CD4-positive, alpha-beta T cell (primary cell): ENCODE results near the gene BTLA. TPM values are rescaled to one million over a fixed set of nuclear protein-coding genes. Genes with fewer than 3 reads are reported as not detected.

Experiments
- ATAC-seq: fragments of 200-7000 bp; cut with Tn5 transposase; one replicate; pipeline ENCODE4 v1.10.0; 2022; ENCODE audit warnings: mild to moderate bottlenecking; ENCODE audit not compliant: poor library complexity
- CTCF ChIA-PET: fragments of 350-600 bp; sonication (Branson Sonifier 250); formaldehyde crosslinking; loops from one replicate; lab custom pipeline; 2021; ENCODE audit warnings: antibody characterized with exemption, inconsistent platforms; lab: Charles Lee
- POLR2A ChIA-PET: fragments of 350-600 bp; sonication (Branson Sonifier 250); formaldehyde crosslinking; loops from one replicate; lab custom pipeline; 2021; ENCODE audit warnings: antibody characterized with exemption, inconsistent platforms; lab: Charles Lee
- DNase-seq, 14 experiments: peaks; one replicate each; pipeline ENCODE4 v3.0.0-alpha.2; 2013 to 2020; ENCODE audit warnings: mixed read lengths in 2 of 14
- H3K27ac ChIP-seq, 2 donors: one replicate each; pipeline versions ENCODE4 v1.5.1 to v1.7.0; 2013; ENCODE audit warnings: low read length in 2 of 2, low read depth in 1 of 2, mild to moderate bottlenecking in 1 of 2
- H3K27me3 ChIP-seq, 2 experiments: 1 replicate in 1 of 2; 2 replicates in 1 of 2; pipeline versions ENCODE4 v1.6.1 to v1.7.0; 2013; ENCODE audit warnings: low read length in 2 of 2, control low read depth in 1 of 2, mild to moderate bottlenecking in 1 of 2, moderate library complexity in 1 of 2; ENCODE audit not compliant: insufficient read depth in 2 of 2, control insufficient read depth in 1 of 2
- H3K36me3 ChIP-seq: one replicate; pipeline ENCODE4 v1.6.1; 2013; ENCODE audit warnings: low read length, control low read depth; ENCODE audit not compliant: insufficient read depth
- H3K4me1 ChIP-seq: one replicate; pipeline ENCODE4 v1.6.1; 2013; ENCODE audit warnings: low read length, control low read depth; ENCODE audit not compliant: insufficient read depth
- H3K4me3 ChIP-seq: one replicate; pipeline ENCODE4 v1.5.1; 2013; ENCODE audit warnings: mild to moderate bottlenecking, low read length, moderate library complexity
- H3K9me3 ChIP-seq, 2 experiments: 1 replicate in 1 of 2; 2 replicates in 1 of 2; pipeline versions ENCODE4 v1.6.1 to v1.7.0; 2013; ENCODE audit warnings: low read length in 2 of 2, mild to moderate bottlenecking in 2 of 2, control low read depth in 1 of 2, moderate library complexity in 1 of 2; ENCODE audit not compliant: control insufficient read depth in 1 of 2, insufficient read depth in 1 of 2
- H3K27ac Mint-ChIP-seq: one replicate; pipeline ENCODE4 v1.8.0; 2020; ENCODE audit warnings: mixed read lengths
- H3K27me3 Mint-ChIP-seq: one replicate; pipeline ENCODE4 v1.8.0; 2021; ENCODE audit warnings: mixed read lengths
- H3K36me3 Mint-ChIP-seq: one replicate; pipeline ENCODE4 v1.8.0; 2021; ENCODE audit warnings: low read depth, mixed read lengths
- H3K4me1 Mint-ChIP-seq: one replicate; pipeline ENCODE4 v1.8.0; 2021; ENCODE audit warnings: low read depth, mixed read lengths
- H3K4me3 Mint-ChIP-seq: one replicate; pipeline ENCODE4 v1.8.0; 2020; ENCODE audit warnings: mild to moderate bottlenecking, mixed read lengths
- H3K9me3 Mint-ChIP-seq: one replicate; pipeline ENCODE4 v1.8.0; 2020; ENCODE audit warnings: mixed read lengths
- intact Hi-C, 2 experiments: fragments of 100-400 bp; cut with DNase I in 1 of 2; cut with micrococcal nuclease in 1 of 2; formaldehyde crosslinking; loops; one replicate each; pipeline versions ENCODE4 v1.15.1 to v1.9.0; 2023 to 2025; cut with DNase I, micrococcal nuclease
- total RNA-seq, 174 experiments: library from RNA in 2 of 174; stranded (reverse) in 2 of 174; gene quantifications; one replicate each; pipeline ENCODE4 v1.2.3 and lab custom pipeline; 2021 to 2026
- TF ChIP-seq, protein P1 (sequence below): fragments of 200-600 bp; IDR thresholded peaks from one replicate; pipeline ENCODE4 v1.8.0; 2022; ENCODE audit warnings: antibody characterized with exemption, mild to moderate bottlenecking

Gene BTLA
- total RNA-seq, 2 experiments from 2014 or later: 8.5 to 9.6 TPM

DNA sequence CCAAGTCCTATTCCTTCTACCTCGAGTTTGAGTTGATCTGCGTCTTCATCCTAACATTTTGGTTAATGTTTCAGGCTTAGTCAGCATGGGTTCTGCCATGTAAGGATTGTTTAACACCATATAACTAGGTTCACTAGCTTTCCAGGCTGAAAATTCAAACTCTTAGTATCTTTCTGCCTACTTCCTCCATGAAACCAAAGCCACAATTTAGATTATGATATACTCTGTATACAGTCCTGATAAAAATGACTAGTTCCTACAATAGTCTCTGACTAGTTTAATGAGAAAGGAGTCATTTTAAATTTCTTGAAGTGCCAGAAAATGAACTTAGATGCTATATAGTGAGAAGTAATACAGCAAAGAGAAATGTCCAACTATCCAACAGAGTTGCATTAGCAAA lies 6.6 kb upstream of the BTLA start:
- intact Hi-C loops: no loop called here

DNA sequence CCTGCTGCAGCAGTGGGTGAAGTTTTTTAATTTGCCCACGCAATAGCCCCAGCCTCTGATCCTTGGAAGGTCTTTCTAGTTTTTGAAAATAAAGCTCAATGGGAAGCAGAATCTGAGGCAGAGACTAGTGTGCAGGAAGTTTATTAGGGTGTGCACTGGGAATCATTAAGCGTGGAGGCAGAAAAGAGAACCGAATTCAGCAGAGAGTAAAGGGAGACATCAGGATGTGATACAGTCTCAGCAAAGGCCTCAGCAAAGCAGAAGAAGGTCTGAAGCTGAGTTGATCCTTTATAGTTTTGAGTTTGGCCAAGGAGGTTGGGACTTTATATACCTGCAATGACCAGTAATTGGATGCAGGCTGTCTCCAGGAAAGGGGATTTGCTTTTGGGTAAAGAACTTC lies 4.9 kb upstream of the BTLA start:
- Histone ChIP-seq H3K9me3 (no peaks in the 10 kb centered on the region), H3K4me1 (no peaks in the 10 kb centered on the region), H3K27ac (no peak overlapping the region), H3K4me3 (no peak overlapping the region), H3K27me3 (no peaks in the 10 kb centered on the region), H3K36me3 (no peaks in the 10 kb centered on the region)
- CTCF ChIA-PET: no interaction called here
- DNase-seq (no peak), ATAC-seq (no peak)
- TF ChIP-seq, protein P1, sequence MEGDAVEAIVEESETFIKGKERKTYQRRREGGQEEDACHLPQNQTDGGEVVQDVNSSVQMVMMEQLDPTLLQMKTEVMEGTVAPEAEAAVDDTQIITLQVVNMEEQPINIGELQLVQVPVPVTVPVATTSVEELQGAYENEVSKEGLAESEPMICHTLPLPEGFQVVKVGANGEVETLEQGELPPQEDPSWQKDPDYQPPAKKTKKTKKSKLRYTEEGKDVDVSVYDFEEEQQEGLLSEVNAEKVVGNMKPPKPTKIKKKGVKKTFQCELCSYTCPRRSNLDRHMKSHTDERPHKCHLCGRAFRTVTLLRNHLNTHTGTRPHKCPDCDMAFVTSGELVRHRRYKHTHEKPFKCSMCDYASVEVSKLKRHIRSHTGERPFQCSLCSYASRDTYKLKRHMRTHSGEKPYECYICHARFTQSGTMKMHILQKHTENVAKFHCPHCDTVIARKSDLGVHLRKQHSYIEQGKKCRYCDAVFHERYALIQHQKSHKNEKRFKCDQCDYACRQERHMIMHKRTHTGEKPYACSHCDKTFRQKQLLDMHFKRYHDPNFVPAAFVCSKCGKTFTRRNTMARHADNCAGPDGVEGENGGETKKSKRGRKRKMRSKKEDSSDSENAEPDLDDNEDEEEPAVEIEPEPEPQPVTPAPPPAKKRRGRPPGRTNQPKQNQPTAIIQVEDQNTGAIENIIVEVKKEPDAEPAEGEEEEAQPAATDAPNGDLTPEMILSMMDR: no peak
- H3K36me3 Mint-ChIP-seq: peaks cover 5% of the 10 kb centered on the region
- H3K27ac Mint-ChIP-seq: no peak overlapping the region
- intact Hi-C loops: no loop called here
- peaks cover 55% of the 10 kb centered on the region for H3K4me1 Mint-ChIP-seq
- H3K27me3 Mint-ChIP-seq: no peaks in the 10 kb centered on the region
- no peak overlapping the region for H3K4me3 Mint-ChIP-seq
- POLR2A ChIA-PET: interaction anchor here (1.2 kb wide), 1 partner anchor 41 kb away, joined by 3 read pairs; no protein-coding TSS in a partner anchor
- no peaks in the 10 kb centered on the region for H3K9me3 Mint-ChIP-seq

More for the DNA sequence above, 6.6 kb upstream of the BTLA start:
- Histone ChIP-seq H3K4me1 (no peaks in the 10 kb centered on the region), H3K27ac (no peak overlapping the region), H3K36me3 (no peaks in the 10 kb centered on the region), H3K4me3 (no peak overlapping the region), H3K27me3 (no peaks in the 10 kb centered on the region), H3K9me3 (no peaks in the 10 kb centered on the region)
- DNase-seq: no peak
- Mint-ChIP-seq H3K4me1 (peaks cover 40% of the 10 kb centered on the region), H3K27me3 (no peaks in the 10 kb centered on the region), H3K27ac (no peak overlapping the region), H3K36me3 (no peaks in the 10 kb centered on the region), H3K4me3 (no peak overlapping the region), H3K9me3 (no peaks in the 10 kb centered on the region)
- no peak for ATAC-seq
- POLR2A ChIA-PET: no interaction called here
- TF ChIP-seq, protein P1: no peak
- CTCF ChIA-PET: interaction anchor here (0.6 kb wide), 1 partner anchor 23 kb away, joined by 5 read pairs; no protein-coding TSS in a partner anchor

GRCh38 chr3:112503304-112503972 lies 4.2 kb upstream of the BTLA start:
- POLR2A ChIA-PET: interaction anchor here (1.2 kb wide), 1 partner anchor 40 kb away, joined by 3 read pairs; no protein-coding TSS in a partner anchor
- Mint-ChIP-seq H3K4me3 (no peak overlapping the region), H3K36me3 (peaks cover 12% of the 10 kb centered on the region), H3K9me3 (no peaks in the 10 kb centered on the region), H3K27ac (no peak overlapping the region), H3K4me1 (peaks cover 55% of the 10 kb centered on the region), H3K27me3 (no peaks in the 10 kb centered on the region)
- Histone ChIP-seq H3K4me3 (no peak overlapping the region), H3K9me3 (no peaks in the 10 kb centered on the region), H3K27ac (no peak overlapping the region), H3K36me3 (no peaks in the 10 kb centered on the region), H3K4me1 (no peaks in the 10 kb centered on the region), H3K27me3 (no peaks in the 10 kb centered on the region)
- TF ChIP-seq, protein P1: no peak
- CTCF ChIA-PET: no interaction called here
- ATAC-seq (no peak), DNase-seq (no peak)
- intact Hi-C loops: no loop called here
